ENCODE measurements around the gene ACSS3. TPM values are rescaled to one million over a fixed set of nuclear protein-coding genes. Genes with fewer than 3 reads are reported as not detected.
"Not testable (repeated sequence)": the region's sequence is repeated elsewhere in the genome, so short reads cannot be mapped to it uniquely, and the experiment has no call there.

Gene ACSS3
- polyA plus RNA-seq, 1 of the 3 experiments (the other 2 are of a cell fraction): 0.02 TPM

GRCh38 chr12:81114226-81114625 lies 36.3 kb downstream of the ACSS3 start:
- Histone ChIP-seq H3K9me2 (no peaks in the 10 kb centered on the region), H4K20me1 (ENCODE audit: insufficient read depth) (no peaks in the 10 kb centered on the region), H3F3A (replicated peaks; ENCODE audit: insufficient read depth) (no peaks in the 10 kb centered on the region), H3K4me2 (no peak overlapping the region), H3K4me3 (ENCODE audit: low read depth in 2 of 2, low read length in 1 of 2) (no peak overlapping the region), H3K4me1 (ENCODE audit: control insufficient read depth in 1 of 2, insufficient read depth in 2 of 2, low read depth in 1 of 2, low read length in 1 of 2) (no peaks in the 10 kb centered on the region), H3K9ac (no peak overlapping the region), H3K27me3 (ENCODE audit: insufficient read depth) (no peaks in the 10 kb centered on the region), H3K79me2 (ENCODE audit: insufficient read depth) (no peaks in the 10 kb centered on the region), H3K27ac (ENCODE audit: low read depth in 2 of 2, low read length in 1 of 2) (no peak overlapping the region), H3K36me3 (replicated peaks in 1 of 2; ENCODE audit: control insufficient read depth in 1 of 2, insufficient read depth in 2 of 2, low read length in 1 of 2) (no peaks in the 10 kb centered on the region), H3K9me3 (no peaks in the 10 kb centered on the region), H2AFZ (ENCODE audit: low read depth) (no peak overlapping the region)
- DNase-seq: no peak
- ChIA-PET POLR2A (no interaction called here), CTCF (no interaction called here)
- TF ChIP-seq RXRA (IDR thresholded peaks at IDR 0.05; ENCODE audit: borderline replicate concordance, low read depth) (no peak), FOSL2 (IDR thresholded peaks at IDR 0.05; ENCODE audit: borderline replicate concordance, low read depth) (no peak), NRF1 (IDR thresholded peaks at IDR 0.05; ENCODE audit: low read depth, low read length) (no peak), GABPA (IDR thresholded peaks at IDR 0.05; ENCODE audit: low read depth) (no peak), SIN3A (IDR thresholded peaks at IDR 0.05; ENCODE audit: borderline replicate concordance, low read depth, low read length) (no peak), CHD2 (IDR thresholded peaks at IDR 0.05; ENCODE audit: low read length, partially characterized antibody) (no peak)

- H3F3A ChIP-seq (replicated peaks; ENCODE audit: insufficient read depth); H3K4me3 ChIP-seq (ENCODE audit: low read depth in 2 of 2, low read length in 1 of 2); H3K9me3 ChIP-seq; H4K20me1 ChIP-seq (ENCODE audit: insufficient read depth); H3K9me2 ChIP-seq; H3K27me3 ChIP-seq (ENCODE audit: insufficient read depth); H3K9ac ChIP-seq; H2AFZ ChIP-seq (ENCODE audit: low read depth); POLR2A ChIA-PET; H3K27ac ChIP-seq (ENCODE audit: low read depth in 2 of 2, low read length in 1 of 2); DNase-seq; H3K79me2 ChIP-seq (ENCODE audit: insufficient read depth); H3K4me2 ChIP-seq; H3K4me1 ChIP-seq (ENCODE audit: control insufficient read depth in 1 of 2, insufficient read depth in 2 of 2, low read depth in 1 of 2, low read length in 1 of 2); H3K36me3 ChIP-seq (replicated peaks in 1 of 2; ENCODE audit: control insufficient read depth in 1 of 2, insufficient read depth in 2 of 2, low read length in 1 of 2): not testable (repeated sequence)
- 7% methylated on average over 3 of the region's 3 CpGs for WGBS (ENCODE audit: low lambda C conversion rate)
- CTCF ChIA-PET: interaction anchor here (2.9 kb wide), 1 partner anchor 9 kb away, joined by 15 read pairs; no protein-coding TSS in a partner anchor
Observed at GRCh38 chr12:81119069-81119468, 41.2 kb downstream of the ACSS3 start.

DNA sequence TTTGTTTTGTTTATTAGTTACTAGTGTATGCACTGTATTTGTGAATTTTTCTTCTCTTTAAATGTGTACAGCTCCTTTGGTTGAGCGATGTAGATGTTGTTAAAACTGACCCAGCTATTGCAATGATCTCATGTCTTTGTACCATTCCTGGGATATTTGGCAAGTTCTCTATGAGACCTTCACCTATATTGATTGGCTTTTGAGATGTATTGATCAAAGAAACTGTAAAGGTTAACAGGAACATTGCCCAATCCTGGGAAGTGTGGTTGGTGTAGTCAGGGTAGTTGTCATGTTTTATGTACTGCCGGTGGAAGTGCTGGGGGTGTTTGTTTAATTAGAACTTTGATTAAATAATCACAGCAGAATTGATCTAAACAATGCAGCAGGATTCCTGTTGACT lies 43.1 kb downstream of the ACSS3 start:
- POLR2A ChIA-PET: no interaction called here
- Histone ChIP-seq H3K79me2 (ENCODE audit: insufficient read depth) (no peaks in the 10 kb centered on the region), H3F3A (replicated peaks; ENCODE audit: insufficient read depth) (no peaks in the 10 kb centered on the region), H3K27me3 (ENCODE audit: insufficient read depth) (no peaks in the 10 kb centered on the region), H2AFZ (ENCODE audit: low read depth) (no peak overlapping the region), H3K36me3 (replicated peaks in 1 of 2; ENCODE audit: control insufficient read depth in 1 of 2, insufficient read depth in 2 of 2, low read length in 1 of 2) (no peaks in the 10 kb centered on the region), H3K9ac (no peak overlapping the region), H3K4me3 (ENCODE audit: low read depth in 2 of 2, low read length in 1 of 2) (no peak overlapping the region), H3K4me2 (no peak overlapping the region), H3K9me3 (no peaks in the 10 kb centered on the region), H3K9me2 (no peaks in the 10 kb centered on the region), H3K27ac (ENCODE audit: low read depth in 2 of 2, low read length in 1 of 2) (no peak overlapping the region), H3K4me1 (ENCODE audit: control insufficient read depth in 1 of 2, insufficient read depth in 2 of 2, low read depth in 1 of 2, low read length in 1 of 2) (no peaks in the 10 kb centered on the region), H4K20me1 (ENCODE audit: insufficient read depth) (no peaks in the 10 kb centered on the region)
- CTCF ChIA-PET: interaction anchor here (0.9 to 2.9 kb wide), 2 partner anchors 7 to 300 kb away, joined by 3 to 15 read pairs; no protein-coding TSS in a partner anchor
- 1% methylated on average over 2 of the region's 2 CpGs for WGBS (ENCODE audit: low lambda C conversion rate)
- DNase-seq: no peak
- TF ChIP-seq FOSL2 (IDR thresholded peaks at IDR 0.05; ENCODE audit: borderline replicate concordance, low read depth) (no peak), ZBTB33 (IDR thresholded peaks at IDR 0.05; ENCODE audit: borderline replicate concordance, low read depth) (no peak), PBX3 (IDR thresholded peaks at IDR 0.05) (no peak), USF2 (IDR thresholded peaks at IDR 0.05; ENCODE audit: borderline replicate concordance, low read depth, low read length) (no peak), EZH2phosphoT487 (IDR thresholded peaks at IDR 0.05; ENCODE audit: borderline replicate concordance, low read depth) (no peak), EP300 (IDR thresholded peaks at IDR 0.05; ENCODE audit: borderline replicate concordance in 1 of 2, low read depth in 1 of 2, low read length in 1 of 2) (no peak), FOXJ3 (CRISPR knock-in tag; IDR thresholded peaks at IDR 0.05) (no peak), RFX5 (IDR thresholded peaks at IDR 0.05; ENCODE audit: low read length) (no peak), NFIC (IDR thresholded peaks at IDR 0.05; ENCODE audit: borderline replicate concordance) (no peak)
- TF ChIP-seq, protein P1, sequence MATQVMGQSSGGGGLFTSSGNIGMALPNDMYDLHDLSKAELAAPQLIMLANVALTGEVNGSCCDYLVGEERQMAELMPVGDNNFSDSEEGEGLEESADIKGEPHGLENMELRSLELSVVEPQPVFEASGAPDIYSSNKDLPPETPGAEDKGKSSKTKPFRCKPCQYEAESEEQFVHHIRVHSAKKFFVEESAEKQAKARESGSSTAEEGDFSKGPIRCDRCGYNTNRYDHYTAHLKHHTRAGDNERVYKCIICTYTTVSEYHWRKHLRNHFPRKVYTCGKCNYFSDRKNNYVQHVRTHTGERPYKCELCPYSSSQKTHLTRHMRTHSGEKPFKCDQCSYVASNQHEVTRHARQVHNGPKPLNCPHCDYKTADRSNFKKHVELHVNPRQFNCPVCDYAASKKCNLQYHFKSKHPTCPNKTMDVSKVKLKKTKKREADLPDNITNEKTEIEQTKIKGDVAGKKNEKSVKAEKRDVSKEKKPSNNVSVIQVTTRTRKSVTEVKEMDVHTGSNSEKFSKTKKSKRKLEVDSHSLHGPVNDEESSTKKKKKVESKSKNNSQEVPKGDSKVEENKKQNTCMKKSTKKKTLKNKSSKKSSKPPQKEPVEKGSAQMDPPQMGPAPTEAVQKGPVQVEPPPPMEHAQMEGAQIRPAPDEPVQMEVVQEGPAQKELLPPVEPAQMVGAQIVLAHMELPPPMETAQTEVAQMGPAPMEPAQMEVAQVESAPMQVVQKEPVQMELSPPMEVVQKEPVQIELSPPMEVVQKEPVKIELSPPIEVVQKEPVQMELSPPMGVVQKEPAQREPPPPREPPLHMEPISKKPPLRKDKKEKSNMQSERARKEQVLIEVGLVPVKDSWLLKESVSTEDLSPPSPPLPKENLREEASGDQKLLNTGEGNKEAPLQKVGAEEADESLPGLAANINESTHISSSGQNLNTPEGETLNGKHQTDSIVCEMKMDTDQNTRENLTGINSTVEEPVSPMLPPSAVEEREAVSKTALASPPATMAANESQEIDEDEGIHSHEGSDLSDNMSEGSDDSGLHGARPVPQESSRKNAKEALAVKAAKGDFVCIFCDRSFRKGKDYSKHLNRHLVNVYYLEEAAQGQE (IDR thresholded peaks at IDR 0.05; ENCODE audit: low read depth, low read length): no peak
